MCF 10A (cell line): Measurements from ENCODE around the gene RNF115. TPM values are rescaled to one million over a fixed set of nuclear protein-coding genes. Genes with fewer than 3 reads are reported as not detected.
"Not testable (repeated sequence)": the region's sequence is repeated elsewhere in the genome, so short reads cannot be mapped to it uniquely, and the experiment has no call there.

Experiments
- BruUV-seq: library from RNA; stranded (reverse); fragments of 400-500 nt; replicated peaks from 2 replicates; lab custom pipeline; 2021; lab: Mats Ljungman, UMichigan
- CTCF ChIA-PET: fragments of 300-600 bp; sonication (Branson Sonifier 250); formaldehyde crosslinking; extraction: SDS; loops from one replicate; lab custom pipeline; 2021; ENCODE audit warnings: antibody characterized with exemption, inconsistent platforms; lab: Yijun Ruan, JAX
- POLR2A ChIA-PET: fragments of 300-600, 350-650 bp; sonication (Branson Sonifier 250); formaldehyde crosslinking; extraction: SDS; loops from one replicate; lab custom pipeline; 2020; ENCODE audit warnings: antibody characterized with exemption, inconsistent platforms; lab: Yijun Ruan, JAX
- DNase-seq: peaks from one replicate; pipeline ENCODE4 v3.0.0-alpha.2; 2018; ENCODE audit not compliant: unreplicated experiment
- H3K27ac Mint-ChIP-seq: one replicate; pipeline ENCODE4 v1.8.0; 2022; ENCODE audit warnings: mild to moderate bottlenecking, low read depth, mixed read lengths; ENCODE audit not compliant: unreplicated experiment
- H3K27me3 Mint-ChIP-seq: one replicate; pipeline ENCODE4 v1.8.0; 2022; ENCODE audit warnings: mixed read lengths; ENCODE audit not compliant: insufficient read depth, unreplicated experiment
- H3K36me3 Mint-ChIP-seq: one replicate; pipeline ENCODE4 v1.8.0; 2022; ENCODE audit warnings: mild to moderate bottlenecking, moderate library complexity, mixed read lengths; ENCODE audit not compliant: insufficient read depth, unreplicated experiment
- H3K4me1 Mint-ChIP-seq: one replicate; pipeline ENCODE4 v1.8.0; 2022; ENCODE audit warnings: mixed read lengths; ENCODE audit not compliant: insufficient read depth, unreplicated experiment
- H3K4me3 Mint-ChIP-seq: one replicate; pipeline ENCODE4 v1.8.0; 2022; ENCODE audit warnings: mild to moderate bottlenecking, moderate library complexity, mixed read lengths; ENCODE audit not compliant: unreplicated experiment
- H3K9me3 Mint-ChIP-seq: one replicate; pipeline ENCODE4 v1.8.0; 2022; ENCODE audit warnings: mixed read lengths; ENCODE audit not compliant: unreplicated experiment
- CTCF ChIP-seq: fragments of 200-600 bp; IDR thresholded peaks from one replicate; pipeline ENCODE4 v1.8.0; 2022; ENCODE audit warnings: antibody characterized with exemption, mild to moderate bottlenecking; ENCODE audit not compliant: unreplicated experiment
- intact Hi-C: fragments of 100-400 bp; cut with micrococcal nuclease; formaldehyde crosslinking; loops from 2 replicates; pipeline ENCODE4 v1.14.1; 2022
- total RNA-seq: library from RNA; stranded (reverse); gene quantifications from 2 replicates; pipeline ENCODE4 v1.2.3, GENCODE V29; 2022

RNF115 gene
- total RNA-seq, 1 experiment from 2014 or later, result 19.5 TPM

- H3K36me3 Mint-ChIP-seq, result peaks cover 22% of the 10 kb centered on the region
- no TSS peak for BruUV-seq
- intact Hi-C loops, result no loop called here
- CTCF ChIA-PET, result interaction anchor here (0.6 to 2.3 kb wide), 6 partner anchors 9 to 50 kb away, joined by 3 to 11 read pairs (median 5); partner anchors contain the start of gene NUDT17
- no peaks in the 10 kb centered on the region for H3K27me3 Mint-ChIP-seq
- H3K4me3 Mint-ChIP-seq, result no peak overlapping the region
- H3K4me1 Mint-ChIP-seq, result peaks cover 4% of the 10 kb centered on the region
- H3K27ac Mint-ChIP-seq, result no peak overlapping the region
- POLR2A ChIA-PET, result interaction anchor here (1.2 to 1.7 kb wide), 4 partner anchors 10 to 28 kb away, joined by 3 to 8 read pairs (median 6); partner anchors contain the start of genes POLR3C and RNF115
- no peak for DNase-seq
- peaks cover 24% of the 10 kb centered on the region for H3K9me3 Mint-ChIP-seq
- no peak for TF ChIP-seq CTCF
Measured at GRCh38 chr1:145795257-145795881, 28.5 kb downstream of the RNF115 start.

DNA sequence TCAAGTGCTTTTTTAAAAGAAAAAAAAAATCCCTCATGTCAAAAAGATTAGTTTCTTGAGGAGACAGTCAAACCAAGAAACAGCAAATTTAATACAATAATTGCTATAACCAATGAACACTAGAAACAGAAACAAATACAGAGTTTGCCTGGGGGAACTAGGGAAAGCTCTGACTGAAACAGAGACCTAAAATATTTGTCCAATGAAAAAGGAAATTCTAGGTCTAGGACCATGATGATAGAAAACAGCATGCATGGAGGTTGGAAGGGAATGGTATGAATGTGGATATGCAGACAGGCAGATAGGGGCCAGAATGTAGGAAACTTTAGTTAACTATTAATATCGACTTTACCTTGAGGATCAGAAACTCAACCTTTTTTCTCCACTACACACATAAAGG is 31.4 kb downstream of the RNF115 start:
- ChIA-PET CTCF (interaction anchor here (1.1 to 2.4 kb wide), 5 partner anchors 9 to 70 kb away, joined by 3 to 5 read pairs (median 3); partner anchors contain the start of gene NUDT17), POLR2A (interaction anchor here (0.6 to 0.7 kb wide), 3 partner anchors 17 to 71 kb away, joined by 3 read pairs; no protein-coding TSS in a partner anchor)
- Mint-ChIP-seq H3K4me3 (no peak overlapping the region), H3K27ac (no peak overlapping the region), H3K4me1 (no peaks in the 10 kb centered on the region), H3K36me3 (peaks cover 36% of the 10 kb centered on the region), H3K9me3 (peaks cover 18% of the 10 kb centered on the region), H3K27me3 (no peaks in the 10 kb centered on the region)
- intact Hi-C loops, result no loop called here
- no TSS peak for BruUV-seq
- no peak for DNase-seq
- no peak for TF ChIP-seq CTCF

DNA sequence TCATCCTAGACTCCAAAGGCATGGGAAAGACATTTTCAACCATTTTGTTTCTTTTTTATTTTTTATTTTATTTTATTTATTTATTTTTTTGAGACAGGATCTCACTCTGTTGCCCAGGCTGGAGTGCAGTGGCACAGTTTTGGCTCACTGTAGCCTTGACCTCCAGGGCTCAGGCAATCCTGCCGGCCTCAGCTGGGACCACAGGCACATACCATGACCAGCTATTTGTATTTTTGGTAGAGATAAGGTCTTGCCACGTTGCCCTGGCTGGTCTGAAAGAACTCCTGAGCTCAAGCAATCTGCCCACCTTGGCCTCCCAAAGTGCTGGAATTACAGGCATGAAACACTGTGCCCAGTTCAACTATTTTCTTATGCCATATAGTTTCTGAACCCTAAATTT is 32.0 kb downstream of the RNF115 start:
- not testable (repeated sequence) for DNase-seq, H3K4me3 Mint-ChIP-seq
- CTCF ChIA-PET, result interaction anchor here (1.1 to 2.4 kb wide), 5 partner anchors 8 to 70 kb away, joined by 3 to 5 read pairs (median 3); partner anchors contain the start of gene NUDT17

DNA sequence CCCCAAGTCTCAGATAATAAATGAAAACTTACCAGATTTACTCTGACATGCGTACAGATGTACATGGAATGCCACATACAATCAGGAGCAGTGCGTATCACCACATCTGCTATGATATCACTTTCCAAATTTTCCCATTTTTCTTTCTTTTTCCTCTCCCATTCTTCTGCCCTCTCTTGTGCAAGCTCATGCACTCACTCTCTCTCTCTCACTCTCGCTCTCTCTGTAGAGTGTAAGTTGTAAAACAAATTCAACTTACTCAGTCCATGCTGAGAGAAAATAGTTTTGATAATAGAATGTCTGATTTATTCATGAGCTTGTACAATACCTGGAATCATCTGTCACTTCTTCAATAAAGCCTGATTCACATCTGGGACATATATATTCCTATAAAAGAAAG is 35.3 kb downstream of the RNF115 start:
- no peaks in the 10 kb centered on the region for H3K27me3 Mint-ChIP-seq
- DNase-seq, result no peak
- intact Hi-C loops, result no loop called here
- no peak overlapping the region for H3K27ac Mint-ChIP-seq
- no peaks in the 10 kb centered on the region for H3K9me3 Mint-ChIP-seq
- BruUV-seq, result no TSS peak
- H3K4me1 Mint-ChIP-seq, result peaks cover 22% of the 10 kb centered on the region
- CTCF ChIA-PET, result interaction anchor here (0.6 to 2.4 kb wide), 4 partner anchors 50 to 220 kb away, joined by 3 to 13 read pairs (median 4); partner anchors contain the start of gene NUDT17
- peaks cover 40% of the 10 kb centered on the region for H3K36me3 Mint-ChIP-seq
- H3K4me3 Mint-ChIP-seq, result no peak overlapping the region
- POLR2A ChIA-PET, result interaction anchor here (1.2 kb wide), 1 partner anchor 35 kb away, joined by 5 read pairs; the partner anchor contains the start of genes POLR3C and RNF115
- TF ChIP-seq CTCF, result no peak

More for the DNA sequence above, 32.0 kb downstream of the RNF115 start:
- BruUV-seq, H3K4me1 Mint-ChIP-seq, H3K27ac Mint-ChIP-seq, intact Hi-C loops, H3K27me3 Mint-ChIP-seq: not testable (repeated sequence)
- H3K36me3 Mint-ChIP-seq, result peaks cover 41% of the 10 kb centered on the region
- POLR2A ChIA-PET, result interaction anchor here (0.6 kb wide), 1 partner anchor 16 kb away, joined by 3 read pairs; no protein-coding TSS in a partner anchor
- peaks cover 12% of the 10 kb centered on the region for H3K9me3 Mint-ChIP-seq
